Measurements from ENCODE around the gene ST8SIA6. TPM values are rescaled to one million over a fixed set of nuclear protein-coding genes. Genes with fewer than 3 reads are reported as not detected.
A peak's percentile ranks its signal among the peaks of the same experiment; 100 is the strongest.

ST8SIA6 gene
- total RNA-seq, 1 donor from 2014 or later, result 1.7 TPM

- TF ChIP-seq, protein P1, sequence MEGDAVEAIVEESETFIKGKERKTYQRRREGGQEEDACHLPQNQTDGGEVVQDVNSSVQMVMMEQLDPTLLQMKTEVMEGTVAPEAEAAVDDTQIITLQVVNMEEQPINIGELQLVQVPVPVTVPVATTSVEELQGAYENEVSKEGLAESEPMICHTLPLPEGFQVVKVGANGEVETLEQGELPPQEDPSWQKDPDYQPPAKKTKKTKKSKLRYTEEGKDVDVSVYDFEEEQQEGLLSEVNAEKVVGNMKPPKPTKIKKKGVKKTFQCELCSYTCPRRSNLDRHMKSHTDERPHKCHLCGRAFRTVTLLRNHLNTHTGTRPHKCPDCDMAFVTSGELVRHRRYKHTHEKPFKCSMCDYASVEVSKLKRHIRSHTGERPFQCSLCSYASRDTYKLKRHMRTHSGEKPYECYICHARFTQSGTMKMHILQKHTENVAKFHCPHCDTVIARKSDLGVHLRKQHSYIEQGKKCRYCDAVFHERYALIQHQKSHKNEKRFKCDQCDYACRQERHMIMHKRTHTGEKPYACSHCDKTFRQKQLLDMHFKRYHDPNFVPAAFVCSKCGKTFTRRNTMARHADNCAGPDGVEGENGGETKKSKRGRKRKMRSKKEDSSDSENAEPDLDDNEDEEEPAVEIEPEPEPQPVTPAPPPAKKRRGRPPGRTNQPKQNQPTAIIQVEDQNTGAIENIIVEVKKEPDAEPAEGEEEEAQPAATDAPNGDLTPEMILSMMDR (IDR thresholded peaks at IDR 0.05; ENCODE audit: unreplicated experiment), result no peak
- peaks cover 5% of the 10 kb centered on the region for H3K27me3 Mint-ChIP-seq (ENCODE audit: unreplicated experiment)
These were observed 40.5 kb downstream of the ST8SIA6 start for GRCh38 chr10:17413876-17414275.

GRCh38 chr10:17412323-17412722 lies 42.1 kb downstream of the ST8SIA6 start:
- H3K27me3 Mint-ChIP-seq (ENCODE audit: unreplicated experiment), result peaks cover 4% of the 10 kb centered on the region
- TF ChIP-seq, protein P1 (IDR thresholded peaks at IDR 0.05; ENCODE audit: unreplicated experiment), result no peak
- no peaks in the 10 kb centered on the region for H3K9me3 Mint-ChIP-seq (ENCODE audit: unreplicated experiment)
- H3K4me1 Mint-ChIP-seq (ENCODE audit: unreplicated experiment), result no peaks in the 10 kb centered on the region
- H3K27ac Mint-ChIP-seq (ENCODE audit: unreplicated experiment), result no peak overlapping the region
- no peak overlapping the region for H3K4me3 Mint-ChIP-seq (ENCODE audit: unreplicated experiment)
- DNase-seq (ENCODE audit: low spot score), result peak; percentile 14
- H3K36me3 Mint-ChIP-seq (ENCODE audit: low read depth, unreplicated experiment), result no peaks in the 10 kb centered on the region

More at GRCh38 chr10:17413876-17414275, 40.5 kb downstream of the ST8SIA6 start:
- Mint-ChIP-seq H3K4me3 (ENCODE audit: unreplicated experiment) (no peak overlapping the region), H3K27ac (ENCODE audit: unreplicated experiment) (no peak overlapping the region), H3K4me1 (ENCODE audit: unreplicated experiment) (no peaks in the 10 kb centered on the region), H3K36me3 (ENCODE audit: low read depth, unreplicated experiment) (no peaks in the 10 kb centered on the region), H3K9me3 (ENCODE audit: unreplicated experiment) (no peaks in the 10 kb centered on the region)
- no peak for DNase-seq (ENCODE audit: low spot score)

- no peaks in the 10 kb centered on the region for H3K36me3 Mint-ChIP-seq (ENCODE audit: low read depth, unreplicated experiment)
- H3K4me1 Mint-ChIP-seq (ENCODE audit: unreplicated experiment), result peaks cover 6% of the 10 kb centered on the region
- H3K9me3 Mint-ChIP-seq (ENCODE audit: unreplicated experiment), result no peaks in the 10 kb centered on the region
- no peak for DNase-seq (ENCODE audit: low spot score)
- no peak overlapping the region for H3K4me3 Mint-ChIP-seq (ENCODE audit: unreplicated experiment)
- TF ChIP-seq, protein P1 (IDR thresholded peaks at IDR 0.05; ENCODE audit: unreplicated experiment), result no peak
- peaks cover 3% of the 10 kb centered on the region for H3K27me3 Mint-ChIP-seq (ENCODE audit: unreplicated experiment)
- no peak overlapping the region for H3K27ac Mint-ChIP-seq (ENCODE audit: unreplicated experiment)
These were observed 43.5 kb downstream of the ST8SIA6 start for GRCh38 chr10:17410907-17411306.

DNA sequence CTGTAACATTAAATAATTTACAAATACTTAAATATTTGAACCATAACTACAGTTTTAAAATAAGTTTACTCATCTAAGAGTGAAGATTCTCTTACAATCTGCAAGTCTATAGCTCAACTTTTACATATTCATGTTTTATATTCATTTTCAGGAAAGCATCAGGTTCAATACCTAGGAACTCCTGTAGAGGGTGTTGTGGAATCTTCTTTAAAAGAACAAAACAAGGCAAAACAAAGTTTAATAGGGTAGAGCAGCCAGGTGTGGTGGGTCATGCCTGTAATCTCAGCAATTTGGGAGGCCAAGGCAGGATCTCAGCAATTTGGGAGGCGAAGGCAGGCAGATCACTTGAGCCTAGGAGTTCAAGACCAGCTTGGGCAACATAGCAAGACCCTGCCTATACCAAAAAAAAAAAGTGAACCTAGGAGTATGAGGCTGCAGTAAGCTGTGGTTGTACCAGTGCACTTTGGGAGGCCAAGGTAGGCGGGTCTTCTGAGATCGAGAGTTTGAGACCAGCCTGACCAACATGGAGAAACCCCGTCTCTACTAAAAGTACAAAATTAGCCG lies 45.1 kb downstream of the ST8SIA6 start:
- H3K9me3 Mint-ChIP-seq (ENCODE audit: unreplicated experiment), result no peaks in the 10 kb centered on the region
- H3K27ac Mint-ChIP-seq (ENCODE audit: unreplicated experiment), result no peak overlapping the region
- H3K27me3 Mint-ChIP-seq (ENCODE audit: unreplicated experiment), result peaks cover 3% of the 10 kb centered on the region
- H3K4me1 Mint-ChIP-seq (ENCODE audit: unreplicated experiment), result peaks cover 11% of the 10 kb centered on the region
- H3K36me3 Mint-ChIP-seq (ENCODE audit: low read depth, unreplicated experiment), result no peaks in the 10 kb centered on the region
- TF ChIP-seq, protein P1 (IDR thresholded peaks at IDR 0.05; ENCODE audit: unreplicated experiment), result peak; percentile 49
- DNase-seq (ENCODE audit: low spot score), result no peak
- no peak overlapping the region for H3K4me3 Mint-ChIP-seq (ENCODE audit: unreplicated experiment)

GRCh38 chr10:17407047-17407446 lies 47.3 kb downstream of the ST8SIA6 start:
- DNase-seq (ENCODE audit: low spot score), result no peak
- H3K36me3 Mint-ChIP-seq (ENCODE audit: low read depth, unreplicated experiment), result no peaks in the 10 kb centered on the region
- H3K4me1 Mint-ChIP-seq (ENCODE audit: unreplicated experiment), result peaks cover 11% of the 10 kb centered on the region
- H3K9me3 Mint-ChIP-seq (ENCODE audit: unreplicated experiment), result no peaks in the 10 kb centered on the region
- no peaks in the 10 kb centered on the region for H3K27me3 Mint-ChIP-seq (ENCODE audit: unreplicated experiment)
- H3K27ac Mint-ChIP-seq (ENCODE audit: unreplicated experiment), result peak overlapping the region; percentile 48
- TF ChIP-seq, protein P1 (IDR thresholded peaks at IDR 0.05; ENCODE audit: unreplicated experiment), result no peak
- H3K4me3 Mint-ChIP-seq (ENCODE audit: unreplicated experiment), result no peak overlapping the region

Data from endothelial cell (in vitro differentiated cells).